Fibroblast of lung (primary cell): ENCODE data around the gene ZNF280B.

ENCODE experiments used
- EZH2 ChIP-seq: IDR thresholded peaks from 2 replicates; pipeline ENCODE4 v1.5.1; 2012; ENCODE audit warnings: low read length, control low read depth, mild to moderate bottlenecking; ENCODE audit errors: missing control alignments
- TF ChIP-seq, protein P1 (sequence below), 2 donors: IDR thresholded peaks in 1 of 2; conservative IDR thresholded peaks in 1 of 2; 1 replicate in 1 of 2; 2 replicates in 1 of 2; pipeline ENCODE4 v1.5.1; 2011 to 2012; ENCODE audit warnings: low read length in 2 of 2, control low read depth in 1 of 2, inconsistent platforms in 1 of 2, low read depth in 1 of 2, mild to moderate bottlenecking in 1 of 2

DNA sequence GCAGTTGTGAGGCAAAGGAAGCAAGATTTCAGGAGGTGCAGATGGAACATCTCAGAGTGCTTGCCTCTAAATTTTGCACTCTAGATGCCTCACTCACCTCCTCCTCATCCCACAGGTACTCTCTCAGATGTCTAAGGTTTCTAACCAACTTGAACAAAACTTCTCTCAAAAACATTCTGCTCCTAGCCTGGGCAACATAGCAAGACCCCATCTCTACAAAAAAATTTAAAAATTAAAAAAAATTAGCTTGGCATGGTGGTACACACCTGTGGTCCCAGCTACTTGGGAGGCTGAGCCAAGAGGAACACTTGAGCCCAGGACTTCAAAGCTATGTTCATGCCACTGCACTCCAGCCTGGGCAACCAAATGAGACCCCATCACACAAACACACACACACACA is 7.3 kb upstream of the ZNF280B start:
- TF ChIP-seq, protein P1, sequence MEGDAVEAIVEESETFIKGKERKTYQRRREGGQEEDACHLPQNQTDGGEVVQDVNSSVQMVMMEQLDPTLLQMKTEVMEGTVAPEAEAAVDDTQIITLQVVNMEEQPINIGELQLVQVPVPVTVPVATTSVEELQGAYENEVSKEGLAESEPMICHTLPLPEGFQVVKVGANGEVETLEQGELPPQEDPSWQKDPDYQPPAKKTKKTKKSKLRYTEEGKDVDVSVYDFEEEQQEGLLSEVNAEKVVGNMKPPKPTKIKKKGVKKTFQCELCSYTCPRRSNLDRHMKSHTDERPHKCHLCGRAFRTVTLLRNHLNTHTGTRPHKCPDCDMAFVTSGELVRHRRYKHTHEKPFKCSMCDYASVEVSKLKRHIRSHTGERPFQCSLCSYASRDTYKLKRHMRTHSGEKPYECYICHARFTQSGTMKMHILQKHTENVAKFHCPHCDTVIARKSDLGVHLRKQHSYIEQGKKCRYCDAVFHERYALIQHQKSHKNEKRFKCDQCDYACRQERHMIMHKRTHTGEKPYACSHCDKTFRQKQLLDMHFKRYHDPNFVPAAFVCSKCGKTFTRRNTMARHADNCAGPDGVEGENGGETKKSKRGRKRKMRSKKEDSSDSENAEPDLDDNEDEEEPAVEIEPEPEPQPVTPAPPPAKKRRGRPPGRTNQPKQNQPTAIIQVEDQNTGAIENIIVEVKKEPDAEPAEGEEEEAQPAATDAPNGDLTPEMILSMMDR (conservative IDR thresholded peaks at IDR 0.05 in 1 of 2, IDR thresholded peaks at IDR 0.05 in 1 of 2; ENCODE audit: low read depth in 1 of 2, low read length in 2 of 2), result no peak
- no peak for TF ChIP-seq EZH2
